ENCODE measurements around the gene GPALPP1. TPM values are rescaled to one million over a fixed set of nuclear protein-coding genes. Genes with fewer than 3 reads are reported as not detected.
"Not testable (repeated sequence)": the region's sequence is repeated elsewhere in the genome, so short reads cannot be mapped to it uniquely, and the experiment has no call there.

The GPALPP1 gene, protein sequence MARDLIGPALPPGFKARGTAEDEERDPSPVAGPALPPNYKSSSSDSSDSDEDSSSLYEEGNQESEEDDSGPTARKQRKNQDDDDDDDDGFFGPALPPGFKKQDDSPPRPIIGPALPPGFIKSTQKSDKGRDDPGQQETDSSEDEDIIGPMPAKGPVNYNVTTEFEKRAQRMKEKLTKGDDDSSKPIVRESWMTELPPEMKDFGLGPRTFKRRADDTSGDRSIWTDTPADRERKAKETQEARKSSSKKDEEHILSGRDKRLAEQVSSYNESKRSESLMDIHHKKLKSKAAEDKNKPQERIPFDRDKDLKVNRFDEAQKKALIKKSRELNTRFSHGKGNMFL
- 20.1 TPM for total RNA-seq

DNA sequence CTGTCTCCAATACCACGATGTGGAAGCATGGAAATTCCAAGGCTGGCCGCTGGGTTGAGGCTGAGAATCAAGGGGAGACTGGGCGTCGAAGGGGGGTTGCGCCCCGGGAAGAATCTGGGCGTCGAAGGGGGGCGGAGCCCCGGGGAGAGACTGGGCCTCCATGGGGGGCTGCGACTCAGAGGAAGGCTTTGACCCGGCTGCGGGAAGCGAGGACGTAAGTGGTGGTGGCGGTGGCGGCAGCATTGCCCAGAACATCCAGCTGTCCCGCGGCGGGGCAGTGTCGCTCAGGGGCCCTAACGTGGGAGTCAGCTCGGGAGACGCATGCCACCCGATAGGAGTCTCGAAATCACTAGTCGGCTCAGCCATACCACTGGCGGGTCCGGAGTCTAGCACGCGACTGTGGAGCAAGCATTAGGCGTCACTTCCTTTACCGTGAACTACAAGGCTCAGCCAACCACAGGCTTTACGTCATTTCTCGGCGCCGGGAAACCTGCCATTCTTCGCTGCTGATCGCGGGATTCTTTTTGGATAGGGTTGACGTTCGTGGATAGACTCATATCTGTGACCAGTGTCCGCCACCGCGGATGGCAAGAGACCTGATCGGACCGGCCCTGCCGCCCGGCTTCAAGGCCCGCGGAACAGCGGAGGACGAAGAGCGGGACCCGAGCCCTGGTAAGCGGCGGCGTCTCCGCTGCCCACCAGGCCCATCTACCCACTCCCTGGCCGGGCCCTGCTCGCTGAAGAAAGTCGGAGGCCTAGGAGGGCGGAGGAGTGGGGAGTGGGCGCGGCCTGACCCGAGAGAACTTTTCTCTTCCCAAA lies at the start of gene GPALPP1, which contains the start of gene NUFIP1:
TSS of gene GPALPP1 (plus strand) at position 468 of the 819 bp plus-strand sequence. CDS start at position 585, 117 bp downstream.
TSS of gene NUFIP1 (minus strand) at position 401 of the 819 bp plus-strand sequence. CDS start at position 366, 35 bp downstream.
- peak; percentile 95 for DNase-seq (ENCODE audit: low spot score)

GRCh38 chr13:44943411-44943810 lies 45.9 kb upstream of the GPALPP1 start:
- DNase-seq (ENCODE audit: low spot score) = not testable (repeated sequence)

- DNase-seq (ENCODE audit: low spot score) = no peak
These were observed 38.2 kb upstream of the GPALPP1 start for GRCh38 chr13:44951184-44951583.

DNA sequence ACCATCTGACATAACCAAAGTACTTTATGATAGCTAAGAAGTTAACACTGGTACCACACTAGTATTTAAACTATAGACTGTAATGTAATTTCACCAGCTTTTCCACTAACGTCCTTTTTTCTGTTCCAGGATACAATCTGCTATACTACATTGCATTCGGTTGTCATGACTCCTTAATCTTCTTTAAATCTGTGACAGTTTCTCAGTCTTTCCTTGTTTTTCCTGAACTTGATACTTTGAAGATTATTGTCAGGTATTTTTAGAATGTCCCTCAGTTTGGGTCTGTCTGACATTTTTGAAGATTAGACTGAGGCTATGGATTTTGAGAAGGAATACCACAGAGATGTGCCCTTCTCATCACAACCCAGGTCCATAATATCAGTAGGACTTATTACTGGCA lies 36.7 kb upstream of the GPALPP1 start:
- DNase-seq (ENCODE audit: low spot score) = no peak

- no peak for DNase-seq (ENCODE audit: low spot score)
These were observed 35.1 kb upstream of the GPALPP1 start for GRCh38 chr13:44954224-44954623.

GRCh38 chr13:44955406-44955805 lies 33.9 kb upstream of the GPALPP1 start:
- peak; percentile 21 for DNase-seq (ENCODE audit: low spot score)

DNA sequence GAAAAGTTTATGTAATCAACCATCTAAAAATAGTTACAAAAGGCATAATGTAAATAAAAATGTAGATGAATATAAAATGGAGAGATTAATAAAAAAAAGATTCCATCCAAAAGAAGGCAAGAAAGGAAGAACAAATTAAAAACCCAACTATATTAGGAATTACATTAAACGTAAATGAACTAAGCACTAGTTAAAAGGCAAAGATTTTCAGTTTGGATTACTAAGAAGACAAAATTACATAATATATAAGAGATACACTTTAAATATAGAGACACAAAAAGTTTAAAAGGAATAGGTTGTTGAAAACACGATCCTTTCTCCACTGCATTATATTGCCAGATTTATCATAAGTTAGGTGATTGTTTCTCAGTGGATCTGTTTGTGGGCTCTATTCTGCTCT lies 27.3 kb upstream of the GPALPP1 start:
- DNase-seq (ENCODE audit: low spot score) = no peak

- DNase-seq (ENCODE audit: low spot score) = no peak
These were observed 21.5 kb upstream of the GPALPP1 start for GRCh38 chr13:44967704-44968433.

DNA sequence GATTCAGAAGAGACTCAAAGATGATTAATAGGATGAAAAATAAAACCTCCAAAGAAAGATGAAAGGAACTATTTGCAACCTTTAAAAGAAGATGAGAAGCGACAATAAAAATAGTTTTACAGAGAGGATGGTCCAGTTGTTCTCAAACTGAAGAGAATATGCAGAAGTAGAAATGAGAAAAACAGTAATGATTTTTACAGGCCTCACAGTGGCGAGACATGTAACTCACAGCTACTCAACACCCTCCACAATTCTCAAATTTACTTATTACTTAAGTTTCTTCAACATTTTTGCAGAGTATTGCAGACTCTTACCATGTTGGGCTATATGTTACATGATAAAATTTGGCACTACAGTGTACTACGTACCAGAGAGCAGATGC lies 20.9 kb upstream of the GPALPP1 start:
- DNase-seq (ENCODE audit: low spot score) = no peak

GRCh38 chr13:44969551-44970484 lies 19.5 kb upstream of the GPALPP1 start:
- no peak for DNase-seq (ENCODE audit: low spot score)

GRCh38 chr13:44971656-44972595 lies 17.4 kb upstream of the GPALPP1 start:
- DNase-seq (ENCODE audit: low spot score) = no peak

GRCh38 chr13:44972956-44973581 lies 16.3 kb upstream of the GPALPP1 start:
- DNase-seq (ENCODE audit: low spot score) = no peak

DNA sequence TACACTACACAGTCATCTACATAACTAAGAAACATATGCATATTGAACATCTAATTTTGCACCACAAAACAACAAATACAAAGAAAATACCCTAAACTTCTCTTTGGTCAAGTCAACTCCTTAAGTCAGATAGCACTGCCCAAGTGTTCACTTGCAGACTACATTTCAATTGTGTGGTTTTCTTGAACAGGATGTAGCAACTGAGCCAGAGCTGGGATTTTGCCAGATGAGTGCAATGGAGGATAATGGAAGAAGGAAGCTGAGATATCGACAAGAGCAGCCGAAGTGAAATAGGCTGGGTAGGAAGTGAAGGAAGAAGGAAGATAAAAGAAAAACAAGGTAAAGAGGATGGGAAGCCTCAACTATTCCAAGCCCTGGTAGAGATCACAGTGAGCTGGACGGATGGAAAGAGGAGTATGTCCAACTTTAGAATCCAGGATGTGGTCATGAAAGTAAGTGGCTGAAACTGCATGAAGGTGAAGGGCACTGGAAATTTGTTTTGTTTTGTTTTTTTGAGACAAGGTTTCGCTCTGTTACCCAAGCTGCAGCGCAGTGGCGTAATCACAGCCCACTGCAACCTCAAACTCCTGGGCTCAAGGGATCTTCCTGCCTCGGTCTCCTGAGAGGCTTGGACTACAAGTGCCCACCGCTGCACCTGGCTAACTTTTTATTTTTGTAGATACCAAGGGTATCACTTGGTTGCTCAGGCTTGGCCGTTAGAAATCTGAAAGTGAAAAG lies 15.1 kb upstream of the GPALPP1 start:
- peak; percentile 56 for DNase-seq (ENCODE audit: low spot score)

DNA sequence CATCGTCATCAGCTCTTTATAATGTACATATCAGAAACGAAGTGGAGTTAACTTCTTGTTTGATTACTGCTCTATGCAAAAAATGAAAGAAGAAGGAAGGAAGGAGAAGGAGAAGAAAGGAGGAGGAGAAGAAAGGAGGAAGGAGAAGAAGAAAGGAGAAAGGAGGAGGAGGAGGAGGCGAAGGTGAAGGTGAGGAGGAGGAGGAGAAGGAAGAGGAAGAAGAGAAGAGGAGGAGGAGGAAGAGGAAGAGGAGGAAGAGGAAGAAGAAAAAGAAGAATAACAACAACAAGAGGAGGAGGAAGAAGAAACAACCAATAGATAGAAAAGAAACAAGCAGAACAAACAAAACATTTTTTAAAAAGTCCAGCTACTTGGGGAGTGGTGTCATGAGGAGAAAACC lies 13.1 kb upstream of the GPALPP1 start:
- DNase-seq (ENCODE audit: low spot score) = no peak

DNA sequence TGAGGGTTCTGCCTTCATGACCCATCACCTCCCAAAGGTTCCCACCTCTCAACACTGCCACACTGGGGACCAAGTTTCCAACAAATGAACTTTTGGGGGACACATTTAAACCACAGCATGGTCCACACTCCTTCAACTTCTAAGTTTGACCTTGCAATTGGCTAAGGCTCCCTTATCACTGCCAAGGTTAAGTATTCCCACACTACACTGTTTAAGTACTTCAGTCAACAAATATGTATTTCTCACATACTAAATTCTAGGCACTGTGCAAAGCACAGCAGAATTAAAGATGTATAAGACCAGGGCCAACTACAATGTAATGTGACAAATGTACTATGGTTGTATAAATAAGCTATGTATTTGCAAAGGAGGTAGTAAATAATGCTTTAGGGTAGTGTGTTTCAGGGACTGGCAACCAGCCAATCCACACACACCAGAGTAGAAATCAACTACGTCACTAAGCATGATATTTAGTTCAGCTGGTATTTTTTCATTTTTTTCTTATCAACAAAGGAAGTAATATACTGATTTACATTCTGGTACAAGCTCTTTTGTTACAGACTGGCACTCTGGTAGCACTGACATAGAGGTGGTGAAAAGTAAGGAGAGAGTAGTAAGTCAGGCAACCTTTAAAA lies 12.3 kb upstream of the GPALPP1 start:
- DNase-seq (ENCODE audit: low spot score) = no peak

DNA sequence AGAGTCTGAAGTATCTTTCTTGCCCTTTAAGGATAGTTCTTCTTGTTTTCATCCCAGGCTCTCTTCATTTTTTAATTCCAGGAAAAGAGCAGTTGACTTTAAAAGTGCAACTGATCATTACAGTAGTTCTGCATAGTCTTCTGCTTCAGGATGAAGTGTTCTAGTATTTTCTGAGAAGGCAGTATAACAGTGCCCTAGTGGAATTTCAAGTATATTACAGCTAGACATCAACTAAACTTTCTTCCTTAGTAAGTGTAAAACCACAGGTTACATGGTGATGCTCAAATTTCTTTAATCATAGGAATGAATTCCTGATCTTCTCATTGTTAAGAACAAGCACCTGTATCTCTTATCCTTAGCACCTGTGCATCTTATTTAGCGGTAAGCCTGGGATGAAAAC lies 11.0 kb upstream of the GPALPP1 start:
- DNase-seq (ENCODE audit: low spot score) = no peak

DNA sequence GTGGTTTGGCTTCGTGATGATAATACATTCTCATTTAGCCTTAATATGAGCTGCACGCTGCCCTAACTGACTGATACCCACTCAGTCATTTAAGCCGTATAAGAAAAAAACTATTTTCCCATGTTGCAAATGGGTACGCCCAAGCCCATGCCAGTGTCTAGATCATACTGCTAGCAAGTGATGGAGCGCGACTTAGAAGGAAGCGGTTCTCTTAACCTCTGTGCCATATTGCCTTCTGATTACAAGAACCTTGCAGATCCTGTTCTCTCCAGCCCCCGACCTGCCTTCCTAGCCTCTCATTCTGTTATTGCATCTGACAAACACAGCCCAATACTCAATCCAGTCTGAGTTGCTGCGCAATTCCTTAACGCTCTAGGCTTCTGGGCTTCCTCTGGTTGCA lies 603 bp downstream of the GPALPP1 start:
- DNase-seq (ENCODE audit: low spot score) = no peak

GRCh38 chr13:45003417-45003816 lies 14.1 kb downstream of the GPALPP1 start:
- no peak for DNase-seq (ENCODE audit: low spot score)

Measured in mucosa of gallbladder (tissue), 1 donor.